Transverse colon (tissue), 4 donors: ENCODE data around the gene JAKMIP3.

Experiments used
- CTCF ChIP-seq, 5 experiments: fragments of 200-600 bp in 3 of 5; fragments of 450-650 bp in 2 of 5; sonication (generic) in 3 of 5; IDR thresholded peaks; 1 replicate in 2 of 5; 2 replicates in 3 of 5; pipeline ENCODE4 v1.5.1; 2016 to 2017; ENCODE audit warnings: antibody characterized with exemption in 5 of 5, inconsistent platforms in 3 of 5, mild to moderate bottlenecking in 2 of 5, moderate library complexity in 1 of 5
- EP300 ChIP-seq: sonication (generic); formaldehyde crosslinking; IDR thresholded peaks from one replicate; pipeline ENCODE4 v1.6.1; 2017; ENCODE audit warnings: antibody characterized with exemption, low read depth
- POLR2A ChIP-seq: fragments of 450-650 bp; IDR thresholded peaks from one replicate; pipeline ENCODE4 v1.6.1; 2016; ENCODE audit warnings: antibody characterized with exemption, mild to moderate bottlenecking, moderate library complexity
- POLR2AphosphoS5 ChIP-seq, 3 donors: sonication (generic); formaldehyde crosslinking; IDR thresholded peaks; one replicate each; pipeline ENCODE4 v1.6.1; 2016; ENCODE audit warnings: antibody characterized with exemption in 3 of 3

DNA sequence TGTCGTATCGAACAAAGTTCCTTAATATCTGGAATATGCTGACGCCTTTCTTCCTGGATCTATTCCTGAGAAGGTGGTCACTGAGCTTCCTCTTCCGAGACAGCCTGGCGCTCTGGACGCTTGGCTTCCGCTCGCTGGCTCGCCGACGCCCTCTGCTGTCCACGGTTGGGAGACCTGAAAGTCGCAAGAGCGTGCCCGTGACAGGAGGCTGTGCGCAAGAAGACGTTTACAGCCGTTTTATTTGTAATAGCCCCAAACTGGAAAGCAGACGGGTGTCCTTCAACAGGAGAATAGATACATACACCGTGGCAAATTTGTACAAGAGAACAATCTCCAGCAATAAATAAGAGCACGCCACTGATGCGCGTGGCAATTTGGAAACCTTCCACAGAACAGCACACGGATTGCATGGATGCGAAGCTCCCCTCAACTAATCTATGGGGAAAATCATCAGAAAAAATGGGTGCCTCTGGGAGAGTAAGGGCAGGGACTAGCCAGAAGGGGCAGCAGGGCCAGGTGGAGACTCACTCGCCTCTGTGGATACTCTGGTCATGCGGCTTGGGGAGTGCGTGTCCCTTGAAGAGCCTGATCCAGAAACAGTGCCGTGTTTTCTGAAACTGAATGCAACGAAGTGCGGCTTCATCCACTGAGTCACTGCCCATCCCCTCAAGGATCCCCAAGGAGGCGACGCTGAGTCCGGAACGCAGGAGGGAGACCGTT lies 42.5 kb upstream of the JAKMIP3 start:
- TF ChIP-seq POLR2AphosphoS5 (IDR thresholded peaks at IDR 0.05) (no peak), POLR2A (no peak), CTCF (IDR thresholded peaks at IDR 0.05) (peak; percentile 82 to 88 (median 84)), EP300 (no peak)
